CD4-positive, alpha-beta T cell treated with Interleukin-21 for 1 hour (primary cell): ENCODE results near the gene CYP3A5.
"Not testable (repeated sequence)": the region's sequence is repeated elsewhere in the genome, so short reads cannot be mapped to it uniquely, and the experiment has no call there.

ENCODE experiments used
- DNase-seq: peaks from one replicate; pipeline ENCODE4 v3.0.0-alpha.2; 2020

CYP3A5 gene

GRCh38 chr7:99685129-99685758 lies 5.4 kb upstream of the CYP3A5 start:
- DNase-seq: no peak

- no peak for DNase-seq
Measured at GRCh38 chr7:99679032-99679399, 780 bp downstream of the CYP3A5 start.

- no peak for DNase-seq
Measured at GRCh38 chr7:99677648-99678045, 2.1 kb downstream of the CYP3A5 start.

DNA sequence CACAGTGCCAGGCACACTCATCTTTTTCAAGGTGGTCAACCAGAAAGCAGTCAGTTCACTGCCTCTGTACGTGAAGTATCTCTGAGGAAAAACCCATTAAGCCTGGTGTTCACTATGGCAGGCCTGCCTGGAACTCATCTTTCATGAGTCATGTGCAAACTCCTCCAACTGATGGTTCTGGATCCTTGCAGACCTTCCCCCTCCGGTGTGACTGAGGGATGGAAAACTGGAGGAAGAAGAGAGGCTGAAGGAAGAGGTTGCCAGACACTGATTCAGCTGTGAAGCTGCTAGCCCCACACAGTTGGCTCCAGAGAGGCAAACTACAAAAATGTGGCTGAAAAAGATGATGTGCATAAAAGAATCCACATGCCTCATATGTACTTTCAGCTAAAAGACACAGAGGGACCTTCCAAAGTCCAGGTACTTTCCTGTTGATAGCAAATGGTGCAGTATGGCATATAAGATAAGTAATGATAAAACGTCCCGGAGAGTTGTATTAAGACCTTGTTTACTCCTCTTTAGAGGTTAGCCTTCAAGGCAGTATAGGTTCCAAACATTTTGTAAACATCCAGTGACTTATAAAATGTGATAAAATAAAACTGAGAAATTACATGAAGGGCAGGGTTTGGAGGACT lies 2.7 kb downstream of the CYP3A5 start:
- DNase-seq: no peak

GRCh38 chr7:99674995-99675742 lies 4.6 kb downstream of the CYP3A5 start:
- DNase-seq: no peak

- DNase-seq: no peak
Measured at GRCh38 chr7:99672573-99672972, 7.2 kb downstream of the CYP3A5 start.

GRCh38 chr7:99669782-99670181 lies 10.0 kb downstream of the CYP3A5 start:
- DNase-seq: no peak

DNA sequence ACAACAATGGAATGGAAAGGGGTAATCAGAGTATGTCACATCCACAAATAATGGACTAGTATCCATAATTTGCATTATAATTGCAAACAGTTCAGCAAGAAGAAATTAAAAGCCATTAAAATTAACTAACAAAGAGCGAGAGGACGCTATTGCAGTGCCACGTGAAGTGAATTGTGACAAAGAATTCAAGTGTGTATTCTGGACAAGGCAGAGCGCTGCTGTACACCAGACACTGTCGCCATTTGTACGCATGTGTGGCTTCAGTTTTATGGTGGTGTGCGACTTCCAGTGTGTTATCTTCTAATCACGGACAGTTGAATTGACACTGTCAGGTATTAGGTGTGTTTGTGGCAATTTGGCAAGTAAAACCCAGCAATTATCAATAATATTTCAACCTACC lies 11.3 kb downstream of the CYP3A5 start:
- no peak for DNase-seq

- no peak for DNase-seq
Measured at GRCh38 chr7:99667179-99667578, 12.6 kb downstream of the CYP3A5 start.

DNA sequence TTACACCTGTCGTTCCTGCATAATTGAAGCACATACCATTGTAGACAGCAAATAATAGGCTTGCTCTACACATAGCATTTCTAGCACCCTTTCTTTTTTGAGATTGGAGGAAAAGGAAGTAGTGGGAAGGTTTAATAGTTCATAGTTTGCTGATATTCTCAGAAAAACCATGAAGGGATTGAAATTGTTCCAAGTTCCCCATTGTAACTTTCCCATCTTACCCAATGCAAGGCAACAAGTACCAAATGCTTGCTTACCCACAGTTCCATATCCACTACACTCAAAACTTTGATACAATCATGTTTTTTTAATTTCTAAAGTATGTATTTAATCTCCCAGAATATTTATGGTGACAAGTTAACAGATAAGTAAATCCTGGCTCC lies 13.8 kb downstream of the CYP3A5 start:
- no peak for DNase-seq

DNA sequence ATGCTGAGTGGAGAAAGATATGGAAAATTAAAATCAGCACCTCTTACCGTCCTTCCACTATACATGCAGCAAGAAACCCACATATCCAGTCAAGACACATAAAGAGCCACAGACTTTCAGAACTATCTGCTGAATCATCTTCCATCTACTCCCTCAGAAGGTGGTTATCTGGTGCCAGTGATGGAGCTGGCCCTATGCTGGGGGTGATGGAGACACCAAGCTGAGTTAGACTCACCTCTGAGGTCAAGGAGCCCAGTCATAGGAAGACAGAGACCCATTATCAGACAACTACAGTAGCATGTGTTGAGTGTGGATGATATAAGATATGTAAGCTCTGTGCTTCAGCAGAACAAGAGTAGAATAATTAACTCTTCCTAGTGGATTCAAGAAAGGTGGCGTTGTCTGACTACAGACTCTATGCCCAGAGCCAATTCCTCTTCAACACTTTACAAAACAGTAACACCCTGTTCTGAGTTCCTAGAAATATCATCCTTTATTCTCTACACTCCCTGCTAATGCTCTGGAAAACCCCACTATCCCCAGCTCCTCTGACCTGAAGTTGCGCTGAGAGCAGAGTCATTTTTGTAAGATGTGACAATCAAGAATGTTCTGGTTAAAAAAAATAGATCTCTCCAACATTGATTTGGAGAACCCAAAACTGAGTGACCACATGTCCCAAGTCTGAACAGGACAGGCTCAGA lies 14.3 kb downstream of the CYP3A5 start:
- DNase-seq: no peak

- DNase-seq: not testable (repeated sequence)
Measured at GRCh38 chr7:99657879-99658278, 21.9 kb downstream of the CYP3A5 start.

DNA sequence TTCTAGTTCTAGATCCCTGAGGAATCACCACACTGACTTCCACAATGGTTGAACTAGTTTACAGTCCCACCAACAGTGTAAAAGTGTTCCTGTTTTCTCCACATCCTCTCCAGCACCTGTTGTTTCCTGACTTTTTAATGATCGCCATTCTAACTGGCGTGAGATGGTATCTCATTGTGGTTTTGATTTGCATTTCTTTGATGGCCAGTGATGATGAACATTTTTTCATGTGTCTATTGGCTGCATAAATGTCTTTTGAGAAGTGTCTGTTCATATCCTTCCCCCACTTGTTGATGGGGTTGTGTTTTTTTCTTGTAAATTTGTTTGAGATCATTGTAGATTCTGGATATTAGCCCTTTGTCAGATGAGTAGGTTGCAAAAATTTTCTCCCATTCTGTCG lies 25.2 kb downstream of the CYP3A5 start:
- DNase-seq: not testable (repeated sequence)

DNA sequence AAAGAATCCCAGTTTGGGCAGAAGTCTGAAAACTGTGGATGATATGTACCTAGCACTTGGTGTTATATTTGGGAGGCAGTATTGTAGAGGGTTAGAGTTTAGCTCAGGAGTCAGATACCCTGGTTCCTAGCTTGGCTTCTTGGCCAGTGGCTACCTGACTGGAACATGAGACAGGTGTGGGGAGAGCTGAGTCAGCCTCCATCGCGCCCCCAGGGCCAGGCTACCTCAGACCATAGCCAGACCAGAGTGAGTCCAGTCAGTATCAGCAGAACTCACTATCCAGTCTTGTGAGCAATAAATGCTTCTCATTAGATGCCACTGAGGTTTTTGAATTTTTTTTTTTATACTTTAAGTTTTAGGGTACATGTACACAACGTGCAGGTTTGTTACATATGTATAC lies 26.0 kb downstream of the CYP3A5 start:
- no peak for DNase-seq

DNA sequence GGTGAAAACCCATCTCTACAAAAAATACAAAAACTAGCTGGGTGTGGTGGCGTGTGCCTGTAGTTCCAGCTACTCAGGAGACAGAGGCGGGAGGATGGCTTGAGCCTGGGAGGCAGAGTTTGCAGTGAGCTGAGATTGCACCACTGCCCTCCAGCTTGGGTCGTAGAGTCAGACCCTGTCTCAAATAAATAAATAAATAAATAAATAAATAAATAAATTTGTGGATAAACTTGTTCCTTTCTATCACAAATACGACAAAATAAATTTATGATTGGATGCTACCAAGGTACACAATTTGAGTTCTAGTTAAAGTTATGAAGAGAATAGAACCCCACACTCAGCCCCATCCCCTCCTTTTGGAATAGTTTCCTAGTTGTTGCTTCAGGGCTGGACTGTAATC lies 26.5 kb downstream of the CYP3A5 start:
- DNase-seq: not testable (repeated sequence)

DNA sequence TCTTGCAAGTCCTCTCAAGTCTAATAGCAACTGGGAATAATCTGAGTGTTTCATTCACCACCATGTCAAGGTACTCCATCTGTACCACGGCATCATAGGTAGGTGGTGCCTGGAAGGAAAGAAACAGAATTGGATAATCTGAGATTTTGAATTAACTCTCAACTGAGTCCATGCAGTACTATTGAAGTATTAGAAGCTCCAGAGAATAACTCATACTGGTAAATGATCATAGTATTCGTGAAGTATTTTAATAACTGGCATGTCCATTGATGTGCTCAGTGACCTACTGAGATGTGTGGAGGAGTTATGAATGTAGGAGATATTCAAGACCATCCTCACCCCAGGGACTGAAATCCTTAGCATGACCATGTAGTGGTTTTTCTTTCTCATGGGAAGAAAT lies 27.1 kb downstream of the CYP3A5 start:
- no peak for DNase-seq

GRCh38 chr7:99651290-99651689 lies 28.5 kb downstream of the CYP3A5 start:
- no peak for DNase-seq

GRCh38 chr7:99648843-99649242 lies 31.0 kb downstream of the CYP3A5 start:
- DNase-seq: no peak

DNA sequence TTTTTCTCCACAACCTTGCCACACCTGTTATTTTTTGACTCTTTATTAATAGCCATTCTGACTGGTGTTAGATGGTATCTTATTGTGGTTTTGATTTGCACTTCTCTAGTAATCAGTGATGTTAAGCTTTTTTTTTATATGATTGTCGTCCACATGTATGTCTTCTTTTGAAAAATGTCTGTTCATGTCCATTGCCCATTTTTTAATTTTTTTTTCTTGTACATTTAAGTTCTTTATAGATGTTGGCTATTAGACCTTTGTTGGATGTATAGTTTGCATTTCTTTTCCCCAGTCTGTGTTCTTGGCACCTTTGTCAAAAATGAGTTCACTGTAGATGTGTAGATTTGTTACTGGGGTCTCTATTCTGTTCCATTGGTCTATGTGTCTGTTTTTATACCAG lies 34.2 kb downstream of the CYP3A5 start:
- no peak for DNase-seq

- no peak for DNase-seq
Measured at GRCh38 chr7:99644431-99644830, 35.4 kb downstream of the CYP3A5 start.

- DNase-seq: no peak
Measured at GRCh38 chr7:99643464-99643863, 36.3 kb downstream of the CYP3A5 start.

- DNase-seq: no peak
Measured at GRCh38 chr7:99642027-99642426, 37.8 kb downstream of the CYP3A5 start.

DNA sequence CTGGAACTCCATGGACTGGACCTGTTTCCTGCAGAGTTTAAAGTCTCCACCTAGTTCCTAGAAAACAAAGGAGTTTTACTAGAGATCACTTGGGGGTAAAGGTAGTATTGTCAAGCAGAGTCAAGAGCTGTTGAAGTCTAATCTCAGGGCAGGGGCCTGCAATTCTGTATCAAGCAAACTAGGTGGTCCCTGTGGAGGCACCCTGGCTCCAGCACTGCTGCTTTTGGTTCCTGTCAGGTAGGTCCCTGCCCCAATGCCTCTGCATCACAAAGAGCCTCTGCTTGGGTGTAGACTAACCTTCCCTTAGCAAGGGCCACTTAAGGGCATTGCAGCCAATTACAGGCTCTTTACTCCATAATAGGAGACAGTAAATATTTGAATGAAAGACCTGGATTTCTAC lies 40.5 kb downstream of the CYP3A5 start:
- DNase-seq: no peak

- DNase-seq: no peak
Measured at GRCh38 chr7:99638731-99639130, 41.1 kb downstream of the CYP3A5 start.
